ENCODE measurements around the gene HOXA13. TPM values are rescaled to one million over a fixed set of nuclear protein-coding genes. Genes with fewer than 3 reads are reported as not detected.
A peak's percentile ranks its signal among the peaks of the same experiment; 100 is the strongest.

The HOXA13 gene
- total and polyA plus RNA-seq, 2 donors (not counting 1 experiment from before 2014, with no cell fraction given) = not detected

DNA sequence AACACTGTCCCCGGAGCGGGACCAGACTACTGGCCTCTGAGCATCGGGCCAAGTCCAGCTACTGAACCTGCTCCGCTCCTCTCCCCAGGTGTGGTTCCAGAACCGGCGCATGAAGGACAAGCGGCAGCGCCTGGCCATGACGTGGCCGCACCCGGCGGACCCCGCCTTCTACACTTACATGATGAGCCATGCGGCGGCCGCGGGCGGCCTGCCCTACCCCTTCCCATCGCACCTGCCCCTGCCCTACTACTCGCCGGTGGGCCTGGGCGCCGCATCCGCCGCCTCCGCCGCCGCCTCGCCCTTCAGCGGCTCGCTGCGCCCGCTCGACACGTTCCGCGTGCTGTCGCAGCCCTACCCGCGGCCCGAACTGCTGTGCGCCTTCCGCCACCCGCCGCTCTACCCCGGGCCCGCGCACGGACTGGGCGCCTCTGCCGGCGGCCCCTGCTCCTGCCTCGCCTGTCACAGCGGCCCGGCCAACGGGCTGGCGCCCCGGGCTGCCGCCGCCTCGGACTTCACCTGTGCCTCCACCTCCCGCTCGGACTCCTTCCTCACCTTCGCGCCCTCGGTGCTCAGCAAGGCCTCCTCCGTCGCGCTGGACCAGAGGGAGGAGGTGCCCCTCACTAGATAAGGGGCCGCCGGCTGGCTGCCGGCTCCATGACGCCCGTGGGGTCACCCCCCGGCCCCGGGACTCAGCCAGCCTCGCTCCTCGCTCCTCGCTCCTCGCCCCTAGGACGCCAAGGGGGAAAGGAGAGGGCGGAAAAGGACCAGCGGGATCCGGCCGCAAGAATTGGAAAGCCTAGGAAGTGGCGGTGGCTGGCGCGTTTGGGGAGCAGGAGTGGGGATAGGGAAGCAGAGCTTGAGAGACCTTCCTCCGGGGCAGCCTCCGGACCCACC is 46.2 kb upstream of the HOXA13 start:
- Histone ChIP-seq H3K4me3 (ENCODE audit: control extremely low read depth in 1 of 5, extremely low read depth in 1 of 5, insufficient read depth in 1 of 5, low read depth in 2 of 5, low read length in 4 of 5) (no peak overlapping the region), H3K9ac (ENCODE audit: low read length) (no peak overlapping the region), H3K9me3 (ENCODE audit: control extremely low read depth in 1 of 3, control insufficient read depth in 2 of 3, insufficient read depth in 1 of 3, low read length in 2 of 3) (peaks cover 0 to 81% (median 5%) of the 10 kb centered on the region in 3 donors), H3K79me2 (ENCODE audit: control insufficient read depth, insufficient read depth, low read length) (no peaks in the 10 kb centered on the region), H3K27ac (ENCODE audit: low read length in 2 of 2) (no peak overlapping the region), H4K20me1 (ENCODE audit: control insufficient read depth, insufficient read depth, low read length, poor library complexity, severe bottlenecking) (no peaks in the 10 kb centered on the region), H3K27me3 (replicated peaks in 1 of 4; ENCODE audit: control extremely low read depth in 1 of 4, control insufficient read depth in 3 of 4, insufficient read depth in 4 of 4, low read length in 3 of 4) (peaks cover 0 to 98% (median 85%) of the 10 kb centered on the region in 4 experiments), H3K36me3 (replicated peaks in 1 of 2; ENCODE audit: control extremely low read depth in 1 of 2, control insufficient read depth in 1 of 2, extremely low read depth in 1 of 2, insufficient read depth in 2 of 2, low read length in 1 of 2) (no peaks in the 10 kb centered on the region), H3K4me1 (ENCODE audit: control insufficient read depth in 2 of 2, insufficient read depth in 2 of 2, low read length in 2 of 2) (peaks cover 38 to 74% of the 10 kb centered on the region in 2 donors), H2AFZ (ENCODE audit: insufficient read depth, low read depth, low read length, poor library complexity, severe bottlenecking) (no peak overlapping the region), H3K4me2 (replicated peaks; ENCODE audit: low read depth, low read length, poor library complexity, severe bottlenecking) (peak overlapping the region; percentile 52)
- ATAC-seq (ENCODE audit: low read depth) (peak; percentile 21), DNase-seq (peak; percentile 50)
- TF ChIP-seq, protein P1, sequence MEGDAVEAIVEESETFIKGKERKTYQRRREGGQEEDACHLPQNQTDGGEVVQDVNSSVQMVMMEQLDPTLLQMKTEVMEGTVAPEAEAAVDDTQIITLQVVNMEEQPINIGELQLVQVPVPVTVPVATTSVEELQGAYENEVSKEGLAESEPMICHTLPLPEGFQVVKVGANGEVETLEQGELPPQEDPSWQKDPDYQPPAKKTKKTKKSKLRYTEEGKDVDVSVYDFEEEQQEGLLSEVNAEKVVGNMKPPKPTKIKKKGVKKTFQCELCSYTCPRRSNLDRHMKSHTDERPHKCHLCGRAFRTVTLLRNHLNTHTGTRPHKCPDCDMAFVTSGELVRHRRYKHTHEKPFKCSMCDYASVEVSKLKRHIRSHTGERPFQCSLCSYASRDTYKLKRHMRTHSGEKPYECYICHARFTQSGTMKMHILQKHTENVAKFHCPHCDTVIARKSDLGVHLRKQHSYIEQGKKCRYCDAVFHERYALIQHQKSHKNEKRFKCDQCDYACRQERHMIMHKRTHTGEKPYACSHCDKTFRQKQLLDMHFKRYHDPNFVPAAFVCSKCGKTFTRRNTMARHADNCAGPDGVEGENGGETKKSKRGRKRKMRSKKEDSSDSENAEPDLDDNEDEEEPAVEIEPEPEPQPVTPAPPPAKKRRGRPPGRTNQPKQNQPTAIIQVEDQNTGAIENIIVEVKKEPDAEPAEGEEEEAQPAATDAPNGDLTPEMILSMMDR (IDR thresholded peaks at IDR 0.05) = no peak
- peak; percentile 34 for TF ChIP-seq EZH2 (IDR thresholded peaks at IDR 0.05; ENCODE audit: borderline replicate concordance, insufficient read depth, low read depth, low read length, poor library complexity, severe bottlenecking)
- Mint-ChIP-seq H3K9me3 (ENCODE audit: insufficient read depth) (no peaks in the 10 kb centered on the region), H3K27me3 (peaks cover 78% of the 10 kb centered on the region), H3K27ac (no peak overlapping the region), H3K4me3 (peak overlapping the region; percentile 10), H3K4me1 (peaks cover 33% of the 10 kb centered on the region)
- 10% methylated on average over 81 of the region's 90 CpGs for WGBS (ENCODE audit: insufficient coverage)
- intact Hi-C loops (cut with micrococcal nuclease) = no loop called here
- POLR2A ChIA-PET = no interaction called here
- CTCF ChIA-PET = interaction anchor here (1.2 to 1.3 kb wide), 2 partner anchors 35 to 50 kb away, joined by 3 read pairs; no protein-coding TSS in a partner anchor
